Measurements from ENCODE around the gene RAB21.

RAB21 gene

GRCh38 chr12:71732357-71732712 is 22.3 kb upstream of the RAB21 start:
- no peak overlapping the region for H3K9ac ChIP-seq (ENCODE audit: low read depth, low read length, poor library complexity, severe bottlenecking)

GRCh38 chr12:71737197-71737596 is 17.5 kb upstream of the RAB21 start:
- TF ChIP-seq EZH2phosphoT487 (IDR thresholded peaks at IDR 0.05; ENCODE audit: borderline replicate concordance) = no peak
- TF ChIP-seq CTCF (conservative IDR thresholded peaks at IDR 0.05; ENCODE audit: low read length) = no peak
- Histone ChIP-seq H3K27me3 (ENCODE audit: insufficient read depth, low read length, poor library complexity, severe bottlenecking) (no peaks in the 10 kb centered on the region), H3K4me1 (ENCODE audit: insufficient read depth, low read length, poor library complexity, severe bottlenecking) (no peaks in the 10 kb centered on the region), H2AFZ (ENCODE audit: low read length) (no peak overlapping the region), H3K9me3 (ENCODE audit: insufficient read depth, low read depth, low read length) (no peaks in the 10 kb centered on the region), H3K4me2 (ENCODE audit: low read depth, low read length, poor library complexity, severe bottlenecking) (no peak overlapping the region), H4K20me1 (ENCODE audit: insufficient read depth, low read length, poor library complexity, severe bottlenecking) (no peaks in the 10 kb centered on the region), H3K79me2 (ENCODE audit: insufficient read depth, low read length) (no peaks in the 10 kb centered on the region), H3K9ac (ENCODE audit: low read depth, low read length, poor library complexity, severe bottlenecking) (no peak overlapping the region), H3F3A (ENCODE audit: low read depth) (no peaks in the 10 kb centered on the region), H3K4me3 (ENCODE audit: low read length, poor library complexity, severe bottlenecking) (no peak overlapping the region), H3K36me3 (ENCODE audit: insufficient read depth, low read length) (no peaks in the 10 kb centered on the region), H3K9me2 (replicated peaks; ENCODE audit: low read depth, low read length) (no peaks in the 10 kb centered on the region)

More at GRCh38 chr12:71732357-71732712, 22.3 kb upstream of the RAB21 start:
- Histone ChIP-seq H3K79me2 (ENCODE audit: insufficient read depth, low read length) (no peaks in the 10 kb centered on the region), H3K4me2 (ENCODE audit: low read depth, low read length, poor library complexity, severe bottlenecking) (no peak overlapping the region), H3K9me3 (ENCODE audit: insufficient read depth, low read depth, low read length) (no peaks in the 10 kb centered on the region), H3K27me3 (ENCODE audit: insufficient read depth, low read length, poor library complexity, severe bottlenecking) (no peaks in the 10 kb centered on the region), H3K36me3 (ENCODE audit: insufficient read depth, low read length) (no peaks in the 10 kb centered on the region), H3K4me1 (ENCODE audit: insufficient read depth, low read length, poor library complexity, severe bottlenecking) (no peaks in the 10 kb centered on the region), H2AFZ (ENCODE audit: low read length) (no peak overlapping the region), H3K4me3 (ENCODE audit: low read length, poor library complexity, severe bottlenecking) (no peak overlapping the region), H3F3A (ENCODE audit: low read depth) (no peaks in the 10 kb centered on the region), H3K9me2 (replicated peaks; ENCODE audit: low read depth, low read length) (no peaks in the 10 kb centered on the region), H4K20me1 (ENCODE audit: insufficient read depth, low read length, poor library complexity, severe bottlenecking) (no peaks in the 10 kb centered on the region)
- TF ChIP-seq CTCF (conservative IDR thresholded peaks at IDR 0.05; ENCODE audit: low read length) (no peak), EZH2phosphoT487 (IDR thresholded peaks at IDR 0.05; ENCODE audit: borderline replicate concordance) (no peak)

GRCh38 chr12:71742998-71743397 is 11.7 kb upstream of the RAB21 start:
- no peaks in the 10 kb centered on the region for H3F3A ChIP-seq (ENCODE audit: low read depth)
- H2AFZ ChIP-seq (ENCODE audit: low read length) = no peak overlapping the region
- no peak overlapping the region for H3K9ac ChIP-seq (ENCODE audit: low read depth, low read length, poor library complexity, severe bottlenecking)
- H3K4me3 ChIP-seq (ENCODE audit: low read length, poor library complexity, severe bottlenecking) = no peak overlapping the region
- H3K36me3 ChIP-seq (ENCODE audit: insufficient read depth, low read length) = no peaks in the 10 kb centered on the region
- no peaks in the 10 kb centered on the region for H3K4me1 ChIP-seq (ENCODE audit: insufficient read depth, low read length, poor library complexity, severe bottlenecking)
- no peak overlapping the region for H3K4me2 ChIP-seq (ENCODE audit: low read depth, low read length, poor library complexity, severe bottlenecking)
- H3K27me3 ChIP-seq (ENCODE audit: insufficient read depth, low read length, poor library complexity, severe bottlenecking) = no peaks in the 10 kb centered on the region
- no peaks in the 10 kb centered on the region for H3K79me2 ChIP-seq (ENCODE audit: insufficient read depth, low read length)
- H3K9me2 ChIP-seq (replicated peaks; ENCODE audit: low read depth, low read length) = no peaks in the 10 kb centered on the region
- H4K20me1 ChIP-seq (ENCODE audit: insufficient read depth, low read length, poor library complexity, severe bottlenecking) = no peaks in the 10 kb centered on the region
- no peak for TF ChIP-seq CTCF (conservative IDR thresholded peaks at IDR 0.05; ENCODE audit: low read length)
- no peak for TF ChIP-seq EZH2phosphoT487 (IDR thresholded peaks at IDR 0.05; ENCODE audit: borderline replicate concordance)
- no peaks in the 10 kb centered on the region for H3K9me3 ChIP-seq (ENCODE audit: insufficient read depth, low read depth, low read length)
